NCI-H510A treated with DMSO at 0.1 percent for 48 hours (cell line): Measurements from ENCODE around the gene LCN10.
"Not testable (repeated sequence)": the region's sequence is repeated elsewhere in the genome, so short reads cannot be mapped to it uniquely, and the experiment has no call there.

Source experiments
- DNase-seq: peaks from one replicate; lab custom pipeline; 2025; lab: John Stamatoyannopoulos, UW

The LCN10 gene

GRCh38 chr9:136771907-136772415 lies 29.2 kb upstream of the LCN10 start:
- DNase-seq = no peak

- no peak for DNase-seq
These were observed 27.0 kb upstream of the LCN10 start for GRCh38 chr9:136769710-136770191.

GRCh38 chr9:136766410-136767120 lies 23.8 kb upstream of the LCN10 start:
- DNase-seq = peak; percentile 41

- not testable (repeated sequence) for DNase-seq
These were observed 23.1 kb upstream of the LCN10 start for GRCh38 chr9:136765745-136766409.

GRCh38 chr9:136765041-136765440 lies 22.3 kb upstream of the LCN10 start:
- no peak for DNase-seq

GRCh38 chr9:136764301-136764891 lies 21.7 kb upstream of the LCN10 start, which contains the start of gene LCN15:
Gene LCN15, minus strand, starts transcription at chr9:136764518. Its CDS starts 30 bp downstream, at chr9:136764488.
- peak; percentile 73 for DNase-seq

- no peak for DNase-seq
These were observed 20.9 kb upstream of the LCN10 start for GRCh38 chr9:136763649-136764035.

- no peak for DNase-seq
These were observed 20.3 kb upstream of the LCN10 start for GRCh38 chr9:136762915-136763648.

GRCh38 chr9:136762221-136762691 lies 19.5 kb upstream of the LCN10 start:
- no peak for DNase-seq

GRCh38 chr9:136761545-136761981 lies 18.8 kb upstream of the LCN10 start:
- DNase-seq = no peak

GRCh38 chr9:136760834-136761544 lies 18.2 kb upstream of the LCN10 start:
- DNase-seq = peak; percentile 36

- DNase-seq = no peak
These were observed 17.7 kb upstream of the LCN10 start for GRCh38 chr9:136760424-136760823.

- DNase-seq = no peak
These were observed 16.9 kb upstream of the LCN10 start for GRCh38 chr9:136759436-136760325.

- DNase-seq = no peak
These were observed 16.3 kb upstream of the LCN10 start for GRCh38 chr9:136759001-136759400.

- DNase-seq = no peak
These were observed 15.0 kb upstream of the LCN10 start for GRCh38 chr9:136757751-136758140.

- no peak for DNase-seq
These were observed 14.6 kb upstream of the LCN10 start for GRCh38 chr9:136757328-136757727.

GRCh38 chr9:136756836-136757235 lies 14.1 kb upstream of the LCN10 start:
- no peak for DNase-seq

GRCh38 chr9:136756134-136756438 lies 13.3 kb upstream of the LCN10 start:
- no peak for DNase-seq

GRCh38 chr9:136755302-136756133 lies 12.8 kb upstream of the LCN10 start:
- DNase-seq = not testable (repeated sequence)
